D721Med (cell line): ENCODE data around the gene VPS50.

ENCODE experiments used
- DNase-seq: peaks from one replicate; pipeline ENCODE4 v3.0.0; 2011; ENCODE audit warnings: low spot score; ENCODE audit not compliant: insufficient read length
- FAIRE-seq: peaks from 2 replicates; lab custom pipeline; 2011; peaks lifted over from hg19 to GRCh38; lab: Jason Lieb, UNC
- TF ChIP-seq, protein P1 (sequence below): IDR thresholded peaks from 2 replicates; pipeline ENCODE4 v1.5.1; 2012; ENCODE audit warnings: mild to moderate bottlenecking, control low read depth; ENCODE audit not compliant: insufficient read depth; ENCODE audit errors: missing control alignments

The VPS50 gene

GRCh38 chr7:93219868-93220267, 12.3 kb upstream of the VPS50 start:
- FAIRE-seq (no peak), DNase-seq (no peak)
- TF ChIP-seq, protein P1, sequence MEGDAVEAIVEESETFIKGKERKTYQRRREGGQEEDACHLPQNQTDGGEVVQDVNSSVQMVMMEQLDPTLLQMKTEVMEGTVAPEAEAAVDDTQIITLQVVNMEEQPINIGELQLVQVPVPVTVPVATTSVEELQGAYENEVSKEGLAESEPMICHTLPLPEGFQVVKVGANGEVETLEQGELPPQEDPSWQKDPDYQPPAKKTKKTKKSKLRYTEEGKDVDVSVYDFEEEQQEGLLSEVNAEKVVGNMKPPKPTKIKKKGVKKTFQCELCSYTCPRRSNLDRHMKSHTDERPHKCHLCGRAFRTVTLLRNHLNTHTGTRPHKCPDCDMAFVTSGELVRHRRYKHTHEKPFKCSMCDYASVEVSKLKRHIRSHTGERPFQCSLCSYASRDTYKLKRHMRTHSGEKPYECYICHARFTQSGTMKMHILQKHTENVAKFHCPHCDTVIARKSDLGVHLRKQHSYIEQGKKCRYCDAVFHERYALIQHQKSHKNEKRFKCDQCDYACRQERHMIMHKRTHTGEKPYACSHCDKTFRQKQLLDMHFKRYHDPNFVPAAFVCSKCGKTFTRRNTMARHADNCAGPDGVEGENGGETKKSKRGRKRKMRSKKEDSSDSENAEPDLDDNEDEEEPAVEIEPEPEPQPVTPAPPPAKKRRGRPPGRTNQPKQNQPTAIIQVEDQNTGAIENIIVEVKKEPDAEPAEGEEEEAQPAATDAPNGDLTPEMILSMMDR, result no peak

DNA sequence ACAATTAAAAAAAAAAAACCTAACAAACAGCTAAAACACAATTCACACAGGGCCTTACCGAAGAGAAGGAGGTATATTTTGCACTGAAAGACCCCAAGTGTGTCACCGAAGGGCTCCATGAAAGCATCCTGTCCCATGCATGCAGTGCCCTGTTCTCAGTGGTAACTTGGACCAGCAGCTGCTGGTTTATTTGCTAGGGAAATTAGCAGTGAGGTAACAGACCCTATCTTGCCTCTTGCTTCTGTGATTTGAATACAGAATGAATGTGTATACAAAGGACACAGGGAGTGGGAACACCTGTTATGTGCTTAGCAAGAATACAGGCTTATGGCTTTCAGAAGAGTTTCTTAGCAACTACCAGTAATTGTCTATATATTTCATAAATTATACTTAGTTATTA, 5.9 kb upstream of the VPS50 start, which contains the start of gene HEPACAM2:
TSS of gene HEPACAM2 (minus strand) at position 160 of the 400 bp plus-strand sequence.
- FAIRE-seq (no peak), DNase-seq (no peak)
- TF ChIP-seq, protein P1, result no peak

DNA sequence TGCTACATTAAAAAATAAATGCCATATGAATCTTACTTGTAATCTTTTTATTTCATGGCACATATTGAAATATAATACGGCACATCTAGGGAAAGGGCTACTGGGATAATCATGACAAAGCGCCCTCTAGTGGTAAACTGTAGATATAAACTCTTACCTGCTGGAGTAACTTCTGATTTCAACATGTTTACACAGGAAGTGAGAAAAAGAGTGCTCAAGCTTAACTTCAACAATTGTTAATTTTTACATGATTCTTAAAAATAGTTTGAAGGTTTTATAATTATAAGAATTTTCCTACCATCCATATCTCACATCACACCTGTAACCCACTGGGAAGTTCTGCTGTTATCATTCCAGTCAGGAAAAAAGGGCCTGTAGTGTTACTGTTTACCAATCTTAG, 3.9 kb upstream of the VPS50 start:
- FAIRE-seq (peak; percentile 53), DNase-seq (no peak)
- TF ChIP-seq, protein P1, result peak; percentile 80

DNA sequence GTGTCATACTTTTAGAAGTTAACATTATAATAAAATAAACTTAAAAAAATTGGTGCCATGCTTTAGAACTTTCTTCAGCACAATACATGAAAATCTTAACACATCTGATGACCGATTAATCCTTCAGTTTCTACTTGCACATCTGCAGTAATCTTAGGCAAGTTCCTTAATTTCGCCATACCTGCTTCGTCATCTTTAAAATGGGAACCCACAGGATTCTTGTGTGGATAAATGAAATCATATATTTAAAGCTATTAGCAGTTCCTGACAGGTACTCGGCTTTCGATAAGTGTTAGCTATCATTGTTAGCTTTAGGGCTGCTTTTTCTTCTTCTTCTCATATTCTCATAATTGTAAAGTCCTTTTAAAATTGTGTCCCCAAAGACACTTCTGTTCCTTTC, 907 bp upstream of the VPS50 start:
- DNase-seq, result no peak
- no peak for FAIRE-seq
- TF ChIP-seq, protein P1, result no peak

DNA sequence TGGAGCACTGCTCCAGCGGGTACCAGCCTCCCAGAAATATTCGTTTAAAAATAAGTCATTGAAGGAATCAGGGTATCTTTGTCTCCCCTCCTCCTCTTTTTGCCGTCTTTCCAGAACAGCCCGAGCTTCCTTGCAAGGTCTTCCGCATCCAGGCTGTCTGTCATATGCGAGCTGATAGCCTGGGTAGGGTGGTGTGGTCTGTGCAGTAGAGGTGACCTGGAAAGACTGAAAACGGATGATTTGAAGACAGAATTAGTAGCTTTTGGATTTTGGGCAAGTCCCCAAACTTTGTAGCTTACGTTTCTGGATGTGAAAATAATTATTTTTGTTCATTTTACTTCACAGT, 480 bp downstream of the VPS50 start:
- FAIRE-seq (no peak), DNase-seq (no peak)
- TF ChIP-seq, protein P1, result no peak

GRCh38 chr7:93235541-93235940, 3.4 kb downstream of the VPS50 start:
- FAIRE-seq, result no peak
- no peak for DNase-seq
- TF ChIP-seq, protein P1, result no peak

DNA sequence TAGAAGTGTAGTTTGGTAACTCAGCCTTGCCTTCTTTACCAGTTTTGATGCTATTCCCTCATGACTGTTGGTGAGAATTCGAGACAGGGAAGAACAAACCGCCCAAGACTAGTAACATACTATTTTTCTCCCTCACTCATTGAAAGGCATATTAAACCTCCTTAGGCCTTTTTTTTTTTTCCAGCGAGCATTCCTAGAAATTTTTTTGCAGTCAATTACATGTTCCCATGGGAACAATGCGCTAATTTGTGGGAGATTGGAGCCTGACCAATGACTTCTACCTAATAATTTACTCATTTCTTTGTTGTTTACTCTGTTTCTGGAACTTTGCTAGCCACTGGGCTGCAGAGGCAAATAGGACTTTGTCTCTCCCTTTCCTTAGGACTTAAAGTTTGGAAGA, 6.0 kb downstream of the VPS50 start:
- DNase-seq (no peak), FAIRE-seq (no peak)
- TF ChIP-seq, protein P1, result no peak
